ENCODE measurements around the gene ADORA2A. TPM values are rescaled to one million over a fixed set of nuclear protein-coding genes. Genes with fewer than 3 reads are reported as not detected.

ADORA2A gene
- total RNA-seq: 1.2 TPM in 2 replicates

GRCh38 chr22:24427500-24428164 is at the start of gene ADORA2A:
TSS of gene ADORA2A (plus strand) at chr22:24427599. CDS start at chr22:24433405, 5,806 bp downstream.

Other genes with a start within 250 kb of the ADORA2A start
- 2.6 and 7.4 TPM in 2 replicates for gene SUSD2, start 246.1 kb upstream of the ADORA2A start, total RNA-seq
- gene GGT5, start 182.5 kb upstream of the ADORA2A start, total RNA-seq: 1.2 and 2.2 TPM in 2 replicates
- 36.4 and 37.9 TPM in 2 replicates for gene SPECC1L, start 156.8 kb upstream of the ADORA2A start, total RNA-seq
- not detected in 2 replicates for gene UPB1, start 67.7 kb downstream of the ADORA2A start, total RNA-seq
- 122 and 245 TPM in 2 replicates for gene GUCD1, start 127.5 kb downstream of the ADORA2A start, total RNA-seq
- gene SNRPD3, start 128.4 kb downstream of the ADORA2A start, total RNA-seq: 88.3 and 172 TPM in 2 replicates
- gene LRRC75B, start 165.5 kb downstream of the ADORA2A start, total RNA-seq: 5.5 and 13.9 TPM in 2 replicates
- gene GGT1, start 175.6 kb downstream of the ADORA2A start, total RNA-seq: 0.44 and 2.6 TPM in 2 replicates